ENCODE measurements around the gene CXXC4.

CXXC4 gene

GRCh38 chr4:104420766-104421165 lies 73.9 kb downstream of the CXXC4 start:
- no peak for DNase-seq (ENCODE audit: low read depth in 2 of 3, low spot score in 2 of 3)

All from activated CD8-positive, alpha-beta memory T cell treated with anti-CD3 and anti-CD28 coated beads for 48 hours (primary cell).